ENCODE results near the gene CYBA. TPM values are rescaled to one million over a fixed set of nuclear protein-coding genes. Genes with fewer than 3 reads are reported as not detected.

CYBA gene
- total and polyA plus RNA-seq, 8 donors: 38.0 to 135 (median 68.5) TPM

DNA sequence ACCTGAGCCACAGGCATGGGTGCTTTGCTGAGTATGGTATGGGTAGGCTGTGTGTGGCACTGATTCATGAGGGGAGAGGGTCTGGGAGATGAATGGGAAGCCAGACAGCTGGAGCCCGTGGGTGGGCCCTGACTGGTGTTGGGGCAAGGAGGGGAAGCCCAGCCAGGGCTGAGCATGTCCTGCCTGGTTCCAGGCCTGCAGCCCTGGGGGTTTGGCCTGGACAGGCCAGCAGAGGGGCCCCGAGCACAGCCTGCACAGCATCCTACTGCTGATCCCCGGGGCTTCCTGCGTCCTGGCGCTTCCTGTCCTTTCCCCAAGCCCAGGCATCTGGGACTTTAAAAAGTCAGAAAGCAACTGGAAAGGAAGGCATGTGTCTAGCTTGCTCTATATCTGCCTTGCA is 16.6 kb upstream of the CYBA start:
- Histone ChIP-seq H3K27ac (no peak overlapping the region), H3K4me1 (peaks cover 0 to 11% (median 5%) of the 10 kb centered on the region in 3 donors), H3K9me3 (no peaks in the 10 kb centered on the region), H3K27me3 (no peaks in the 10 kb centered on the region), H3K4me3 (no peak overlapping the region), H3K36me3 (no peaks in the 10 kb centered on the region)
- FAIRE-seq: no peak
- 81 to 91% methylated on average over 5 of the region's 5 CpGs for WGBS, 2 donors
- TF ChIP-seq, protein P1, sequence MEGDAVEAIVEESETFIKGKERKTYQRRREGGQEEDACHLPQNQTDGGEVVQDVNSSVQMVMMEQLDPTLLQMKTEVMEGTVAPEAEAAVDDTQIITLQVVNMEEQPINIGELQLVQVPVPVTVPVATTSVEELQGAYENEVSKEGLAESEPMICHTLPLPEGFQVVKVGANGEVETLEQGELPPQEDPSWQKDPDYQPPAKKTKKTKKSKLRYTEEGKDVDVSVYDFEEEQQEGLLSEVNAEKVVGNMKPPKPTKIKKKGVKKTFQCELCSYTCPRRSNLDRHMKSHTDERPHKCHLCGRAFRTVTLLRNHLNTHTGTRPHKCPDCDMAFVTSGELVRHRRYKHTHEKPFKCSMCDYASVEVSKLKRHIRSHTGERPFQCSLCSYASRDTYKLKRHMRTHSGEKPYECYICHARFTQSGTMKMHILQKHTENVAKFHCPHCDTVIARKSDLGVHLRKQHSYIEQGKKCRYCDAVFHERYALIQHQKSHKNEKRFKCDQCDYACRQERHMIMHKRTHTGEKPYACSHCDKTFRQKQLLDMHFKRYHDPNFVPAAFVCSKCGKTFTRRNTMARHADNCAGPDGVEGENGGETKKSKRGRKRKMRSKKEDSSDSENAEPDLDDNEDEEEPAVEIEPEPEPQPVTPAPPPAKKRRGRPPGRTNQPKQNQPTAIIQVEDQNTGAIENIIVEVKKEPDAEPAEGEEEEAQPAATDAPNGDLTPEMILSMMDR (IDR thresholded peaks at IDR 0.05): no peak
- no peak for ATAC-seq
- DNase-seq: no peak
- intact Hi-C loops (cut with DNase I): no loop called here

DNA sequence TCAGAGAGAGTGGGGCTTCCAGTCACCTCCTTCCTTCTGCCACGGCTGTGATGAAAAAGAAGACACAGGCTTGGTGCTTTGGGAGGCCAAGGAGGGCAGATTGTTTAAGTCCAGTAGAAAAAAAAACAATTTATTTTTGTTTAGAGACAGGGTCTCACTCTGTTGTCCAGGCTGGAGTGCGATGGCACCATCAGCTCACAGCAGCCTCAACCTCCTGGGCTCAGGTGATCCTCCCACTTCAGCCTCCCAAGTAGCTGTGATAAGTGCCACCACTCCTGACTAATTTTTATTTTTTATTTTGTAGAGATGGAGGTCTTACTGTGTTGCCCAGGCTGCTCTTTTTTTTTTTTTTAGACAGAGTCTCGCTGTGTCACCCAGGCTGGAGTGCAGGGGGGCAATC is 14.7 kb upstream of the CYBA start:
- Histone ChIP-seq H3K27me3 (no peaks in the 10 kb centered on the region), H3K36me3 (no peaks in the 10 kb centered on the region), H3K27ac (no peak overlapping the region), H3K4me3 (no peak overlapping the region), H3K4me1 (peaks cover 0 to 17% (median 5%) of the 10 kb centered on the region in 3 donors), H3K9me3 (no peaks in the 10 kb centered on the region)
- FAIRE-seq (no peak), DNase-seq (no peak), ATAC-seq (no peak)
- intact Hi-C loops (cut with DNase I): no loop called here
- 93 to 97% methylated on average over 3 of the region's 3 CpGs for WGBS, 2 donors
- TF ChIP-seq, protein P1 (IDR thresholded peaks at IDR 0.05): no peak

DNA sequence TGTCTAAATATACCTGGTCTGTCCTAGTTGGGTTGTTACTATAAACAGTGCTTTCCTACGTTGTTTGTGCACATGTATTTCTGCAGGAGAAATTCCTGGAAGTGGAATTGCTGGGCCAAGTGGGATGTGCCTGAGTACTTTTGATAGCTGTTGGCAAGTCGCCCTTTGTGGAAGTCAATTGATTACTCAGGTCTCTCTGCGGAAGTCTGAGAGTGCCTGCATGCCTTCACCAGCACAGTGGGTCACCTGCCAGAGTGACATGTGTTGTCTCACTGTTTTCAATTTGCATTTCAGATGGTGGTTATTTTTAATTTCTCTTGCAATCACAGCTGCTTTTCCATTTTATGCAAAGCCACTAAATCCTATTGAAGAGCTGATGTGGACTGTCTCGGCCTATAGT is 14.3 kb upstream of the CYBA start:
- FAIRE-seq: no peak
- peak overlapping the region in 1 of 4 donors; percentile 19 for H3K27ac ChIP-seq

DNA sequence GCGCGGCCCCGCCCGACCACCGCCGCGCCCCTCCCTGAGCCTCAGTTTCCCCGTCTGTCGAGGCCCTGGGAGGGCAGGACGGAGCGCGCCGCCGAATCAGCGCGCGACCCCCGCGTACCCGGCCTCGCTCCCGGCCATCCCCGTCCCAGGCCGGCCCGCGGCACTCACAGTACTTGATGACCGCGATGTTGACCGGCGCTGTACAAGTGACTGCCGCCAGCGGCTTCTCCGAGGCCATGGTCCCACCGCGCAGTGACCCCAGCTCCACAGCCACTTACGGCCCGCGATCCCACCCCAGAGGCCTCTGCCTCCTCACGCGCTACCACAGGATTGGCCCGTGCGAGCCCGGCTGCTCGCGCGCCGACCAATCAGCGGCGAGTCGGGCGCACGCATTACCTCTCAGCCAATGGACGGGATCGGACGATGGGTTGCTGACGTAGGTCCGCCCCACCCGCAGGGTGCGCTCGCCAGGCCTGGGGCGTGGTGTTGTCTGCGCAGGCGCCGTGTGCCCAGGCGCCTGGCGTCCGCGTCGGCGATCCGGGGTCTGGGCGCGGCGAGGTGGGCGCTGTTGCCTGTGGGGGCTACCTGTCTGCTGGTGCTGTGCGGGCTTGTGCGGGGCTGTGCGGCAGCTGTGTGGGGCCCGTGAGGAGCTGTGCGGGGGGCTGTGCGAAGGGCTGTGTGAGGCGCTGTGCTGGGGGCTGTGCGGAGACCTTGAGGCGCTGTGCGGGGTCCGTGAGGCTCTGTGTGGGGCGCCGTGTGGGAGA is 12.2 kb upstream of the CYBA start, which contains the start of gene MVD:
MVD (minus strand) TSS at position 249 of the 764 bp plus-strand sequence; CDS start at position 238, 11 bp downstream.
- peak within 1 kb of the TSS; percentile 70 to 80 (median 74) for H3K4me3 ChIP-seq
- peaks cover 0 to 17% (median 5%) of the 10 kb centered on the region in 3 donors for H3K4me1 ChIP-seq
- ATAC-seq (peak; percentile 96 to 98 (median 98)), DNase-seq (peak; percentile 95 to 99 (median 96)), FAIRE-seq (no peak)
- intact Hi-C loops (cut with DNase I): no loop called here
- TF ChIP-seq, protein P1 (IDR thresholded peaks at IDR 0.05): no peak
- WGBS, 2 donors: 0 to 1% methylated on average over 84 to 88 of the region's 88 CpGs
- H3K27me3 ChIP-seq: no peaks in the 10 kb centered on the region
- no peaks in the 10 kb centered on the region for H3K36me3 ChIP-seq
- peak within 1 kb of the TSS; percentile 56 to 77 (median 64) for H3K27ac ChIP-seq
- H3K9me3 ChIP-seq: no peaks in the 10 kb centered on the region

More for the DNA sequence above, 14.3 kb upstream of the CYBA start:
- no peaks in the 10 kb centered on the region for H3K27me3 ChIP-seq
- intact Hi-C loops (cut with DNase I): no loop called here
- no peaks in the 10 kb centered on the region for H3K36me3 ChIP-seq
- H3K4me3 ChIP-seq: no peak overlapping the region
- 31 to 32% methylated on average over 4 of the region's 4 CpGs for WGBS, 2 donors
- H3K9me3 ChIP-seq: no peaks in the 10 kb centered on the region
- TF ChIP-seq, protein P1 (IDR thresholded peaks at IDR 0.05): no peak
- DNase-seq (peak in 4 of 6 donors; percentile 52 to 76 (median 67)), ATAC-seq (peak; percentile 14 to 37 (median 20))
- peaks cover 0 to 17% (median 5%) of the 10 kb centered on the region in 3 donors for H3K4me1 ChIP-seq

All from pancreas (tissue), 10 donors.